Measurements from ENCODE around the gene TAF10.

The TAF10 gene

GRCh38 chr11:6625832-6626420 lies 13.9 kb upstream of the TAF10 start:
- no peak for DNase-seq (ENCODE audit: low read depth in 2 of 2, low spot score in 1 of 2)

- no peak for DNase-seq (ENCODE audit: low read depth in 2 of 2, low spot score in 1 of 2)
Measured at GRCh38 chr11:6625156-6625831, 13.3 kb upstream of the TAF10 start.

- no peak for DNase-seq (ENCODE audit: low read depth in 2 of 2, low spot score in 1 of 2)
Measured at GRCh38 chr11:6623391-6624363, 11.7 kb upstream of the TAF10 start.

GRCh38 chr11:6622261-6623171 lies 10.5 kb upstream of the TAF10 start:
- no peak for DNase-seq (ENCODE audit: low read depth in 2 of 2, low spot score in 1 of 2)

- DNase-seq (ENCODE audit: low read depth in 2 of 2, low spot score in 1 of 2): no peak
Measured at GRCh38 chr11:6621711-6622211, 9.7 kb upstream of the TAF10 start.

- DNase-seq (ENCODE audit: low read depth in 2 of 2, low spot score in 1 of 2): no peak
Measured at GRCh38 chr11:6620636-6621035, 8.6 kb upstream of the TAF10 start.

- DNase-seq (ENCODE audit: low read depth in 2 of 2, low spot score in 1 of 2): peak; percentile 83 to 88
Measured at GRCh38 chr11:6619004-6619745, 7.2 kb upstream of the TAF10 start, which contains the start of gene TPP1. Gene TPP1, minus strand, starts transcription at chr11:6619422. Its CDS starts 22 bp downstream, at chr11:6619400.

GRCh38 chr11:6618117-6619003 lies 6.3 kb upstream of the TAF10 start:
- peak; percentile 45 to 65 for DNase-seq (ENCODE audit: low read depth in 2 of 2, low spot score in 1 of 2)

- no peak for DNase-seq (ENCODE audit: low read depth in 2 of 2, low spot score in 1 of 2)
Measured at GRCh38 chr11:6617315-6617781, 5.3 kb upstream of the TAF10 start.

- no peak for DNase-seq (ENCODE audit: low read depth in 2 of 2, low spot score in 1 of 2)
Measured at GRCh38 chr11:6616596-6617250, 4.7 kb upstream of the TAF10 start.

GRCh38 chr11:6615882-6616585 lies 4.0 kb upstream of the TAF10 start:
- no peak for DNase-seq (ENCODE audit: low read depth in 2 of 2, low spot score in 1 of 2)

GRCh38 chr11:6615046-6615445 lies 3.0 kb upstream of the TAF10 start:
- DNase-seq (ENCODE audit: low read depth in 2 of 2, low spot score in 1 of 2): no peak

- no peak for DNase-seq (ENCODE audit: low read depth in 2 of 2, low spot score in 1 of 2)
Measured at GRCh38 chr11:6614446-6614845, 2.4 kb upstream of the TAF10 start.

GRCh38 chr11:6613496-6613895 lies 1.5 kb upstream of the TAF10 start:
- DNase-seq (ENCODE audit: low read depth in 2 of 2, low spot score in 1 of 2): no peak

GRCh38 chr11:6611963-6612212 lies 128 bp downstream of the TAF10 start:
- no peak for DNase-seq (ENCODE audit: low read depth in 2 of 2, low spot score in 1 of 2)

- DNase-seq (ENCODE audit: low read depth in 2 of 2, low spot score in 1 of 2): no peak
Measured at GRCh38 chr11:6611092-6611962, 689 bp downstream of the TAF10 start.

- DNase-seq (ENCODE audit: low read depth in 2 of 2, low spot score in 1 of 2): no peak
Measured at GRCh38 chr11:6610591-6610990, 1.4 kb downstream of the TAF10 start.
